Endodermal cell (in vitro differentiated cells): Measurements from ENCODE around the gene RCOR2. TPM values are rescaled to one million over a fixed set of nuclear protein-coding genes. Genes with fewer than 3 reads are reported as not detected.
A peak's percentile ranks its signal among the peaks of the same experiment; 100 is the strongest.

ENCODE experiments used
- DNase-seq: peaks from one replicate; pipeline ENCODE4 v3.0.0-alpha.2; 2017
- H3K27ac ChIP-seq: 2 replicates; pipeline ENCODE4 v1.5.1; 2013; ENCODE audit warnings: mild to moderate bottlenecking, low read depth, low read length, moderate library complexity
- H3K27me3 ChIP-seq: 2 replicates; pipeline ENCODE4 v1.6.1; 2013; ENCODE audit warnings: mild to moderate bottlenecking, low read length, moderate library complexity; ENCODE audit not compliant: insufficient read depth, control insufficient read depth, poor library complexity, severe bottlenecking
- H3K36me3 ChIP-seq: 2 replicates; pipeline ENCODE4 v1.7.0; 2013; ENCODE audit warnings: mild to moderate bottlenecking, low read length, moderate library complexity; ENCODE audit not compliant: control insufficient read depth, insufficient read depth
- H3K4me1 ChIP-seq: one replicate; pipeline ENCODE4 v1.7.0; 2013; ENCODE audit warnings: low read length; ENCODE audit not compliant: control insufficient read depth, insufficient read depth
- H3K4me3 ChIP-seq: 2 replicates; pipeline ENCODE4 v1.5.1; 2013; ENCODE audit warnings: mild to moderate bottlenecking, low read length, moderate library complexity
- H3K9ac ChIP-seq: 2 replicates; pipeline ENCODE4 v1.6.1; 2013; ENCODE audit warnings: mild to moderate bottlenecking, low read length, moderate library complexity; ENCODE audit not compliant: poor library complexity, severe bottlenecking; ENCODE audit errors: extremely low read depth
- H3K9me3 ChIP-seq: 2 replicates; pipeline ENCODE4 v1.6.1; 2013; ENCODE audit warnings: mild to moderate bottlenecking, low read length, moderate library complexity; ENCODE audit not compliant: control insufficient read depth
- H3K27ac Mint-ChIP-seq: 2 replicates; pipeline ENCODE4 v1.8.0; 2020; ENCODE audit warnings: mixed read lengths
- H3K27me3 Mint-ChIP-seq: 2 replicates; pipeline ENCODE4 v1.8.0; 2021; ENCODE audit warnings: mild to moderate bottlenecking, mixed read lengths; ENCODE audit not compliant: insufficient read depth
- H3K36me3 Mint-ChIP-seq: 2 replicates; pipeline ENCODE4 v1.8.0; 2020; ENCODE audit warnings: low read depth, mixed read lengths
- H3K4me1 Mint-ChIP-seq: 2 replicates; pipeline ENCODE4 v1.8.0; 2020; ENCODE audit warnings: mixed read lengths
- H3K4me3 Mint-ChIP-seq: 2 replicates; pipeline ENCODE4 v1.8.0; 2020; ENCODE audit warnings: mild to moderate bottlenecking, moderate library complexity, mixed read lengths
- H3K9me3 Mint-ChIP-seq: 2 replicates; pipeline ENCODE4 v1.8.0; 2020; ENCODE audit warnings: mild to moderate bottlenecking, mixed read lengths
- WGBS, 2 experiments: methylation state at CpG; one replicate each; pipeline versions ENCODE4 v1.1.5 to v1.1.7; 2013; ENCODE audit warnings: missing lambda C conversion rate in 2 of 2, mixed read lengths in 1 of 2; ENCODE audit not compliant: insufficient coverage in 1 of 2, insufficient read length in 1 of 2; 5-methylcytosine and 5-hydroxymethylcytosine counted together
- total RNA-seq, 2 donors: library from RNA; stranded (reverse); fragmentation: NEBNext Ultra II Directional in 1 of 2; extraction: Animal tissue kit (Norgen Biotek cat#: 25700) in 1 of 2; gene quantifications; 2 replicates in 1 of 2; 3 replicates in 1 of 2; pipeline ENCODE4 v1.2.1, GENCODE V29; 2021
- TF ChIP-seq, protein P1 (sequence below): fragments of 200-600 bp; sonication (generic); conservative IDR thresholded peaks from 2 replicates; pipeline ENCODE4 v1.5.0; 2021; ENCODE audit warnings: antibody characterized with exemption, mild to moderate bottlenecking

RCOR2 gene
- total RNA-seq, 2 donors from 2014 or later = 45.0 to 51.4 TPM

GRCh38 chr11:63911876-63912275, 5.1 kb downstream of the RCOR2 start:
- Histone ChIP-seq H3K4me3 (no peak overlapping the region), H3K9ac (no peak overlapping the region), H3K27me3 (no peaks in the 10 kb centered on the region), H3K36me3 (peaks cover 5% of the 10 kb centered on the region), H3K9me3 (no peaks in the 10 kb centered on the region), H3K27ac (peak overlapping the region; percentile 68), H3K4me1 (peaks cover 15% of the 10 kb centered on the region)
- H3K27ac Mint-ChIP-seq = no peak overlapping the region
- H3K27me3 Mint-ChIP-seq = no peaks in the 10 kb centered on the region
- no peak overlapping the region for H3K4me3 Mint-ChIP-seq
- 95% methylated on average over 22 of the region's 22 CpGs; no CpG with 5 or more reads in 1 of the 2 experiments for WGBS, 2 experiments
- no peak for DNase-seq
- no peaks in the 10 kb centered on the region for H3K9me3 Mint-ChIP-seq
- peaks cover 7% of the 10 kb centered on the region for H3K4me1 Mint-ChIP-seq
- peaks cover 22% of the 10 kb centered on the region for H3K36me3 Mint-ChIP-seq
- TF ChIP-seq, protein P1, sequence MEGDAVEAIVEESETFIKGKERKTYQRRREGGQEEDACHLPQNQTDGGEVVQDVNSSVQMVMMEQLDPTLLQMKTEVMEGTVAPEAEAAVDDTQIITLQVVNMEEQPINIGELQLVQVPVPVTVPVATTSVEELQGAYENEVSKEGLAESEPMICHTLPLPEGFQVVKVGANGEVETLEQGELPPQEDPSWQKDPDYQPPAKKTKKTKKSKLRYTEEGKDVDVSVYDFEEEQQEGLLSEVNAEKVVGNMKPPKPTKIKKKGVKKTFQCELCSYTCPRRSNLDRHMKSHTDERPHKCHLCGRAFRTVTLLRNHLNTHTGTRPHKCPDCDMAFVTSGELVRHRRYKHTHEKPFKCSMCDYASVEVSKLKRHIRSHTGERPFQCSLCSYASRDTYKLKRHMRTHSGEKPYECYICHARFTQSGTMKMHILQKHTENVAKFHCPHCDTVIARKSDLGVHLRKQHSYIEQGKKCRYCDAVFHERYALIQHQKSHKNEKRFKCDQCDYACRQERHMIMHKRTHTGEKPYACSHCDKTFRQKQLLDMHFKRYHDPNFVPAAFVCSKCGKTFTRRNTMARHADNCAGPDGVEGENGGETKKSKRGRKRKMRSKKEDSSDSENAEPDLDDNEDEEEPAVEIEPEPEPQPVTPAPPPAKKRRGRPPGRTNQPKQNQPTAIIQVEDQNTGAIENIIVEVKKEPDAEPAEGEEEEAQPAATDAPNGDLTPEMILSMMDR = no peak

- no peaks in the 10 kb centered on the region for H3K9me3 Mint-ChIP-seq
- H3K27me3 Mint-ChIP-seq = no peaks in the 10 kb centered on the region
- WGBS, 2 experiments = 89 to 91% methylated on average over 7 to 8 of the region's 8 CpGs
- Histone ChIP-seq H3K9ac (no peak overlapping the region), H3K4me3 (no peak overlapping the region), H3K27me3 (no peaks in the 10 kb centered on the region), H3K27ac (peak overlapping the region; percentile 68), H3K4me1 (peaks cover 15% of the 10 kb centered on the region), H3K36me3 (peaks cover 5% of the 10 kb centered on the region), H3K9me3 (no peaks in the 10 kb centered on the region)
- no peak overlapping the region for H3K4me3 Mint-ChIP-seq
- TF ChIP-seq, protein P1 = no peak
- H3K4me1 Mint-ChIP-seq = peaks cover 7% of the 10 kb centered on the region
- peaks cover 22% of the 10 kb centered on the region for H3K36me3 Mint-ChIP-seq
- peak overlapping the region; percentile 39 for H3K27ac Mint-ChIP-seq
- DNase-seq = peak; percentile 58
Measured at GRCh38 chr11:63911440-63911839, 5.5 kb downstream of the RCOR2 start.

DNA sequence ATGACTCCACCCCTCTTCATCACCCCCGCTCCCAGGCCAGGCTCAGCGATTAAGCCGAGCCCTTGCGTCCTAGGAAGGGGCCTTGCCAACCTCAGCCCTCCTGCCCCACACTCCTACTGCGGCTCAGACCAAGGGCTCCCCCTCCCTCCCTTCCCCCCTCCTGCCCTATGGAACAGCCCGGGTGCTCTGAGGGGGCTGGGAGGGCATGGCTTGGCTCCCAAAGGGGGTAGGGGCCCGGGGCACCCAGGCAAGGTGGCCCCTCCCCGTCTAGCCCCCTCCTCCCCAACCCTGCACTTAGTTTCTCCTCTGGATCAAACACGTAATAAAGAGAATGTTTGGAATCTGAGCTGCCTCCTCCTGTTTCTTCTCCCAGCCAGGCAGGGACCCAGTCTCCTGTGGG, 6.3 kb downstream of the RCOR2 start:
- H3K36me3 Mint-ChIP-seq = peaks cover 22% of the 10 kb centered on the region
- H3K9me3 Mint-ChIP-seq = no peaks in the 10 kb centered on the region
- no peaks in the 10 kb centered on the region for H3K27me3 ChIP-seq
- H3K9ac ChIP-seq = no peak overlapping the region
- H3K27me3 Mint-ChIP-seq = no peaks in the 10 kb centered on the region
- H3K36me3 ChIP-seq = peaks cover 5% of the 10 kb centered on the region
- TF ChIP-seq, protein P1 = no peak
- H3K4me3 ChIP-seq = no peak overlapping the region
- peaks cover 7% of the 10 kb centered on the region for H3K4me1 Mint-ChIP-seq
- H3K9me3 ChIP-seq = no peaks in the 10 kb centered on the region
- H3K27ac Mint-ChIP-seq = peak overlapping the region; percentile 77
- peaks cover 15% of the 10 kb centered on the region for H3K4me1 ChIP-seq
- H3K4me3 Mint-ChIP-seq = no peak overlapping the region
- 69% methylated on average over 9 of the region's 9 CpGs; no CpG with 5 or more reads in 1 of the 2 experiments for WGBS, 2 experiments
- peak overlapping the region; percentile 79 for H3K27ac ChIP-seq
- DNase-seq = no peak
